Activated CD4-positive, alpha-beta T cell treated with anti-CD3 and anti-CD28 coated beads for 24 hours (primary cell): ENCODE data around the gene IFT81.
"Not testable (repeated sequence)": the region's sequence is repeated elsewhere in the genome, so short reads cannot be mapped to it uniquely, and the experiment has no call there.

Experiments used
- DNase-seq, 2 donors: peaks; one replicate each; pipeline ENCODE4 v3.0.0-alpha.2; 2020; ENCODE audit warnings: low read depth in 2 of 2

IFT81 gene

GRCh38 chr12:110124269-110124995, at the start of gene IFT81:
Gene IFT81 (plus strand): TSS chr12:110124357. CDS start chr12:110127381, 3,024 bp downstream.
- peak; percentile 95 to 96 for DNase-seq

- no peak for DNase-seq
These were observed 48.3 kb upstream of the IFT81 start for GRCh38 chr12:110075880-110076279.

GRCh38 chr12:110077800-110078199, 46.4 kb upstream of the IFT81 start:
- no peak for DNase-seq

- DNase-seq, result peak; percentile 37 to 49
These were observed 44.4 kb upstream of the IFT81 start for GRCh38 chr12:110079477-110080400.

GRCh38 chr12:110080410-110080809, 43.7 kb upstream of the IFT81 start:
- no peak for DNase-seq

GRCh38 chr12:110084314-110085015, 39.7 kb upstream of the IFT81 start:
- no peak for DNase-seq

- DNase-seq, result not testable (repeated sequence)
These were observed 35.9 kb upstream of the IFT81 start for GRCh38 chr12:110088216-110088615.

- DNase-seq, result no peak
These were observed 35.2 kb upstream of the IFT81 start for GRCh38 chr12:110088936-110089335.

GRCh38 chr12:110090266-110091135, 33.7 kb upstream of the IFT81 start:
- no peak for DNase-seq

GRCh38 chr12:110091136-110091711, 32.9 kb upstream of the IFT81 start:
- no peak for DNase-seq

GRCh38 chr12:110093631-110094311, 30.4 kb upstream of the IFT81 start:
- DNase-seq, result no peak

GRCh38 chr12:110100315-110100970, 23.7 kb upstream of the IFT81 start:
- DNase-seq, result peak; percentile 53 to 55

GRCh38 chr12:110102255-110102654, 21.9 kb upstream of the IFT81 start:
- DNase-seq, result peak in 1 of 2 donors; percentile 19

GRCh38 chr12:110104188-110105094, 19.7 kb upstream of the IFT81 start:
- no peak for DNase-seq

- no peak for DNase-seq
These were observed 19.0 kb upstream of the IFT81 start for GRCh38 chr12:110105159-110105558.

GRCh38 chr12:110105986-110106385, 18.2 kb upstream of the IFT81 start:
- DNase-seq, result no peak

- DNase-seq, result no peak
These were observed 16.5 kb upstream of the IFT81 start for GRCh38 chr12:110107369-110108281.
